ENCODE data around the gene AOPEP. TPM values are rescaled to one million over a fixed set of nuclear protein-coding genes. Genes with fewer than 3 reads are reported as not detected.

The AOPEP gene
- total RNA-seq, 1 experiment from 2014 or later = 32.4 TPM

- no peaks in the 10 kb centered on the region for H3K27me3 Mint-ChIP-seq (ENCODE audit: insufficient read depth, unreplicated experiment)
- intact Hi-C loops (cut with micrococcal nuclease) = no loop called here
- POLR2A ChIA-PET = interaction anchor here (0.6 to 1.7 kb wide), 3 partner anchors 10 to 27 kb away, joined by 3 to 5 read pairs (median 4); no protein-coding TSS in a partner anchor
- CTCF ChIA-PET = interaction anchor here (0.6 kb wide), 2 partner anchors 67 to 253 kb away, joined by 3 read pairs; no protein-coding TSS in a partner anchor
- H3K4me1 Mint-ChIP-seq (ENCODE audit: insufficient read depth, unreplicated experiment) = peaks cover 25% of the 10 kb centered on the region
- no peak overlapping the region for H3K27ac Mint-ChIP-seq (ENCODE audit: low read depth, unreplicated experiment)
- no peaks in the 10 kb centered on the region for H3K9me3 Mint-ChIP-seq (ENCODE audit: unreplicated experiment)
- peaks cover 86% of the 10 kb centered on the region for H3K36me3 Mint-ChIP-seq (ENCODE audit: insufficient read depth, unreplicated experiment)
- no peak for TF ChIP-seq CTCF (IDR thresholded peaks at IDR 0.05; ENCODE audit: unreplicated experiment)
- DNase-seq (ENCODE audit: unreplicated experiment) = no peak
- no TSS peak for BruUV-seq (replicated peaks)
- H3K4me3 Mint-ChIP-seq (ENCODE audit: unreplicated experiment) = no peak overlapping the region
Measured at GRCh38 chr9:95030344-95030743, 303.8 kb downstream of the AOPEP start.

- Mint-ChIP-seq H3K27me3 (ENCODE audit: insufficient read depth, unreplicated experiment) (no peaks in the 10 kb centered on the region), H3K9me3 (ENCODE audit: unreplicated experiment) (no peaks in the 10 kb centered on the region), H3K27ac (ENCODE audit: low read depth, unreplicated experiment) (no peak overlapping the region), H3K36me3 (ENCODE audit: insufficient read depth, unreplicated experiment) (peaks cover 88% of the 10 kb centered on the region), H3K4me1 (ENCODE audit: insufficient read depth, unreplicated experiment) (peaks cover 23% of the 10 kb centered on the region), H3K4me3 (ENCODE audit: unreplicated experiment) (no peak overlapping the region)
- POLR2A ChIA-PET = interaction anchor here (0.6 to 1.7 kb wide), 4 partner anchors 10 to 119 kb away, joined by 3 to 7 read pairs (median 4); no protein-coding TSS in a partner anchor
- TF ChIP-seq CTCF (IDR thresholded peaks at IDR 0.05; ENCODE audit: unreplicated experiment) = no peak
- no TSS peak for BruUV-seq (replicated peaks)
- DNase-seq (ENCODE audit: unreplicated experiment) = no peak
- intact Hi-C loops (cut with micrococcal nuclease) = no loop called here
- CTCF ChIA-PET = interaction anchor here (0.6 to 1.7 kb wide), 5 partner anchors 14 to 254 kb away, joined by 3 to 7 read pairs (median 3); no protein-coding TSS in a partner anchor
Measured at GRCh38 chr9:95030920-95031642, 304.6 kb downstream of the AOPEP start.

- Mint-ChIP-seq H3K27ac (ENCODE audit: low read depth, unreplicated experiment) (no peak overlapping the region), H3K27me3 (ENCODE audit: insufficient read depth, unreplicated experiment) (no peaks in the 10 kb centered on the region), H3K4me3 (ENCODE audit: unreplicated experiment) (no peak overlapping the region), H3K36me3 (ENCODE audit: insufficient read depth, unreplicated experiment) (peaks cover 88% of the 10 kb centered on the region), H3K9me3 (ENCODE audit: unreplicated experiment) (no peaks in the 10 kb centered on the region), H3K4me1 (ENCODE audit: insufficient read depth, unreplicated experiment) (peaks cover 23% of the 10 kb centered on the region)
- DNase-seq (ENCODE audit: unreplicated experiment) = no peak
- ChIA-PET POLR2A (interaction anchor here (0.6 to 1.6 kb wide), 4 partner anchors 11 to 227 kb away, joined by 3 to 7 read pairs (median 4); no protein-coding TSS in a partner anchor), CTCF (interaction anchor here (0.7 to 1.7 kb wide), 5 partner anchors 15 to 249 kb away, joined by 3 to 7 read pairs (median 4); no protein-coding TSS in a partner anchor)
- BruUV-seq (replicated peaks) = no TSS peak
- intact Hi-C loops (cut with micrococcal nuclease) = no loop called here
- TF ChIP-seq CTCF (IDR thresholded peaks at IDR 0.05; ENCODE audit: unreplicated experiment) = no peak
Measured at GRCh38 chr9:95031711-95032461, 305.4 kb downstream of the AOPEP start.

Data from MCF 10A (cell line).